GM12892 (cell line): ENCODE results near the gene METAP1D.

ENCODE experiments used
- DNase-seq: peaks from one replicate; pipeline ENCODE4 v3.0.0; 2011; ENCODE audit not compliant: insufficient read length
- FAIRE-seq: peaks from 2 replicates; lab custom pipeline; 2011; peaks lifted over from hg19 to GRCh38; lab: Jason Lieb, UNC
- POLR2A ChIP-seq: IDR thresholded peaks from 2 replicates; pipeline ENCODE4 v1.6.1; 2011; ENCODE audit warnings: low read depth, low read length, control low read depth
- POLR2AphosphoS5 ChIP-seq: IDR thresholded peaks from 2 replicates; pipeline ENCODE4 v1.6.1; 2011; ENCODE audit warnings: low read depth, low read length, control low read depth
- TAF1 ChIP-seq: IDR thresholded peaks from 2 replicates; pipeline ENCODE4 v1.6.1; 2011; ENCODE audit warnings: low read depth, mild to moderate bottlenecking, control low read depth, low read length, borderline replicate concordance

The METAP1D gene

DNA sequence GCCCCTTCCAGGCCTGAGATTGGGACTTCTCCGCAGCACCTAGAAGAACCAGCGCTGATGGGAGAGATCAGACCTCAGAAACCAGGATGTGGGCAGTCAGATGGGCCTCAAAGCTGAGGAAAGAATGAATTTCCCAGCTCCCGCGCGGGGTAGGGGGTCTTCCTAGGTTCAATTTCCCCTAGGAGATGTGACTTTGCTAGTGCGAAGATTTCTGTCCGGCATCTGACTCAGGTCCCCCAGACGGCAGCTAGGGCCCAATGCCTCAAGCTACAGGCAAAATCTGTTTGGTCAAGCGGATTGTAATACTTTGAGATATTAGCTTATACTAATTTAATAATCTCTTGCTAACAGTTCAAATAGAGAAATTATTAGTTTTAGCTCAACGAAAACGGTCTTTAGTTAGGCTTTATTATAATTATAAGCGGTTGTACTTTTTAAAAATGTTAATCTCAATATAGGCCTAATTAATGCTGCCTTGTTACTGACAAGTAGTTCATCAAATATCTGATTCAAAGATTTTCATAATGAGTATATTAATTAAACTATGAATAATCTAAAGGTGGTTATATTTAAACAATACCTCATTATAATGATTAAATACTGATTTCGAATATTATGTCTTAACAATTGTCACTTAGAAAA, 91.4 kb downstream of the METAP1D start:
- DNase-seq (no peak), FAIRE-seq (no peak)
- TF ChIP-seq TAF1 (no peak), POLR2A (no peak), POLR2AphosphoS5 (no peak)

GRCh38 chr2:172091761-172092566, 92.2 kb downstream of the METAP1D start:
- DNase-seq (no peak), FAIRE-seq (no peak)
- TF ChIP-seq POLR2AphosphoS5 (no peak), TAF1 (no peak), POLR2A (no peak)

- DNase-seq (no peak), FAIRE-seq (no peak)
- TF ChIP-seq POLR2A (no peak), POLR2AphosphoS5 (no peak), TAF1 (no peak)
These were observed 93.1 kb downstream of the METAP1D start for GRCh38 chr2:172092716-172093415.

GRCh38 chr2:172093416-172094293, 93.9 kb downstream of the METAP1D start:
- TF ChIP-seq POLR2A (no peak), TAF1 (no peak), POLR2AphosphoS5 (no peak)
- DNase-seq (no peak), FAIRE-seq (no peak)

GRCh38 chr2:172094294-172095145, 94.8 kb downstream of the METAP1D start:
- DNase-seq, result no peak
- FAIRE-seq, result no peak
- TF ChIP-seq POLR2AphosphoS5 (no peak), POLR2A (no peak), TAF1 (no peak)

DNA sequence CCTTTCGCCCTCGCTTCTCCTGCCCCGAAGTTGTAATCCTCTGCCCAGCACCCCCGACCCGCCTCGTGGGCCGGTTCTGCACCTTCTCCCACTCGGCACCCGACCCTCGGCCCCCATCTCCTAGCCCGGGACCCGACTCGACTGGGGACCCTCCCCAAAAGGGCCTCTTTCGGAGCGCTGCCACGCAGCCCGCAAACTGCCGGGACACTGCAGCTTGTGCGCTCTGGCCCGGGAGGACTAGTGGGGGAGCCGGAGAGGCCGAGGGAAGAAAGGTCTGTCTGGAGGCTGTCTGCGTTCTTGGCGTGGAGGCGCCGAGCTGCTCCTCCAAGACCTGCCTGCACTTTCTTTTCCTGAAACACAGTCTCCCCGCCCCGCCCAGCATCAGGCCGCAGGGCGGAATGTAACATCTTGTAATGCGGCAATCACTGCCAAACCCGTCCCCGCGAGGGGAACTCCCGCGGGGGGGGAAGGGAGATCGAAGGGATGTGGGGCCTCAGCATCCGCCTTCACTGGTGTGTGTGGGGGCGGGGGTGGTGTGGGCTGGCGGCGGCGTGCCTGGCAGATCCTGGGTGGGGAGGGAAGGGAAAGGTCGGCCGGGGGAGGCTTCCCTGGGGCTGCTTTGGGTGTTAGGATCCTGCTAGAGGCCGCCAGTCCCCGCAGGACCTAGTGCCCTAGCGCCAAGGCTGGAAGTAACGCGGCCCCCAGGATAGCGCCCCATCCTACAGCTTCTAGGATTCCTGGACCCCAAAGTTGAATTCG, 95.6 kb downstream of the METAP1D start:
- TF ChIP-seq TAF1, result no peak
- TF ChIP-seq POLR2A, result peak; percentile 33; the same call in 1 of the 2 replicates
- FAIRE-seq, result peak; percentile 92
- peak; percentile 75 for DNase-seq

DNA sequence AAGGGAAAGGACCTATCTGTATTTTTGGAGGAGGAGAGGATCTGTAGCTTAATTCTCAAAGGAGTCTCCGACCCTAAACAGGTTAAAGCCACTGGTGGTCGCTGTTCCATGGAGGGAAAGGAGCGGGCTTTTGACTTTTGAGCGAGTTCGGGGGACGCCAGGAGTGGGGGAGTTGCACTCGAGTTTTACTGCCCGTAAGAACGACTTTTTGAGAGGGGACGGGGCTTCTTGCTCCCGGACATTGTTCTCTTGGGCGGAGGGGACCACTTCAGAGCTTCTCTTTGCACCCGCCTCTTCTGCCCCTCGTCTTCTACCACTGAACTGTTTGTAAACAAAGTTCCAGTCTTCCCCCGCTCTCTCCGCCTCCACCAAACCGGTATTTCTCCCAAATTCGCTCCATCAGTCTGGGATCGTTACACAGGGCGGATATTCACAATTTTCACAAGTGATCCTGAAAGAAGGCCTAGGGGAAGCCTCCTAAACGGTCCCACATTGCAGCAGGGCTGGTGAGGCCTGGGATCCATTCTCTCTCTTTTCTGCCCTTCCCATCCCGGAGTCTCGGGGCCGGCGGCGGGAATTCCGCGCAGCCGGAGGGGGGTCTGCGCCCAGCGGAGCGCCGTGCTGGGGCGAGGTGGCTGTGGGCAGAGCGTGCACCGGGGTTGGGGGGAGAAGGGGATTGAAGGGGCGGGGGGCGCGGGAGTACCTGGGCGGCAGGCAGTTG, 96.3 kb downstream of the METAP1D start:
- FAIRE-seq (no peak), DNase-seq (no peak)
- TF ChIP-seq POLR2AphosphoS5 (no peak), TAF1 (no peak), POLR2A (no peak)

DNA sequence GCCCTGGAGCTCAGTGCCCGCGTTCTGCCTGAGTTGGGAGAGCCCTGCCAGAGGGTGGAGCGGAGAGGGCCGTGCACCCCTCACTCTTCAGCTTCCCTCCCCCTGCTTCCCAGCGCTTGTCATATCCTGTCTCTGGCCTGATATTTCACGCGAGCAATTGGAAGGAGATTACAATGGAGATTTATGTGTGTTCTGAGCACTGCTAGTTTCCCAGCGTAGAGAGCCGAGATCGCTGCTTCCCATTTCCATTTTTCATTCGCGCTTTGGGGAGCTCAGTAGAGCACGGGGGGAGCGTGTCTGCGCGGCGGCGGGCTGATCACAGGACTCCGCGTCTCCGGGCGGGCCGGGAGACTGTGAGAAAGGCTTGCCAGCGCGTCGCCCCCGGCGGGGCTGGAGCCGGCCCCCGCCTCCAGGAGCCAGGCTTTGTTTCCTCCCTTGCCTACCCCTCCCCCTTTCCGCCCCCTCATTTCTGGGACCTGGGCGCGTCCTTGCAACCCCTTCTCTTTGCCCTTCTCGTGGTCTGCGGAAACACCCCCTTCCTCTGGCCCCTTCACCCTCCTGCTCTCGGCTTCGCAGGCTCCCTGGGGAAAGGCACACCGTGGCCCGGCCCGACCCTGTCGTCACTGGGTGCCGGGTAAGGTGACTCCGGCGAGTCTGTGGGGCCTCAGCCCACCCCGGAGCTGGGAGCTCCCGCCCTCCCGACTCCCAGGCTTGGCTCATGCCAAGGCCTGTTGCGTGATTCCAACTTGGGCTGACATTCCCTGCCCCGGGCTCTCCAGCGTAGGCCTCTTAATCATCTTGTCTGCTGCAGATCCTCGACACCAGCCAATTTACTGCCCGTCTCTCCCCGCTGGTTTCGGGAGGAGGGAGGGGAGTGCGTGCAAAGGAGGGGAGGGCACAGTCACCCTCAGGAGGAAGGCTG, 97.1 kb downstream of the METAP1D start:
- FAIRE-seq, result peak; percentile 78
- TF ChIP-seq POLR2AphosphoS5 (no peak), TAF1 (no peak), POLR2A (no peak)
- DNase-seq, result no peak
